Choroid plexus epithelial cell (primary cell): ENCODE results near the gene PPP1R8.

Experiments used
- DNase-seq: peaks from one replicate; pipeline ENCODE4 v3.0.0-alpha.2; 2010; ENCODE audit warnings: low read depth
- H3K4me3 ChIP-seq: 2 replicates; pipeline ENCODE4 v1.5.1; 2011; ENCODE audit warnings: low read depth, mild to moderate bottlenecking, control low read depth, low read length, moderate library complexity
- CTCF ChIP-seq: conservative IDR thresholded peaks from 2 replicates; pipeline ENCODE4 v1.5.1; 2011; ENCODE audit warnings: low read depth, mild to moderate bottlenecking, control low read depth, inconsistent platforms, low read length, moderate library complexity

The PPP1R8 gene

GRCh38 chr1:27886353-27886679 is 55.7 kb downstream of the PPP1R8 start:
- TF ChIP-seq CTCF, result no peak
- no peak overlapping the region for H3K4me3 ChIP-seq

GRCh38 chr1:27886744-27887143 is 56.2 kb downstream of the PPP1R8 start:
- TF ChIP-seq CTCF, result no peak
- no peak for DNase-seq
- H3K4me3 ChIP-seq, result no peak overlapping the region

More at GRCh38 chr1:27886353-27886679, 55.7 kb downstream of the PPP1R8 start:
- no peak for DNase-seq

- H3K4me3 ChIP-seq, result no peak overlapping the region
- TF ChIP-seq CTCF, result no peak
- DNase-seq, result no peak
These were observed 56.8 kb downstream of the PPP1R8 start for GRCh38 chr1:27887215-27888021.

- no peak for TF ChIP-seq CTCF
- no peak overlapping the region for H3K4me3 ChIP-seq
- no peak for DNase-seq
These were observed 58.9 kb downstream of the PPP1R8 start for GRCh38 chr1:27889506-27889905.

GRCh38 chr1:27891196-27891889 is 60.8 kb downstream of the PPP1R8 start:
- no peak overlapping the region for H3K4me3 ChIP-seq
- no peak for DNase-seq
- TF ChIP-seq CTCF, result no peak

- no peak overlapping the region for H3K4me3 ChIP-seq
- no peak for TF ChIP-seq CTCF
- no peak for DNase-seq
These were observed 63.9 kb downstream of the PPP1R8 start for GRCh38 chr1:27894521-27894920.
